GM18861 (cell line): ENCODE measurements around the gene EIF5A.
A peak's percentile ranks its signal among the peaks of the same experiment; 100 is the strongest.

Experiments used
- ATAC-seq: cut with Tn5 transposase; IDR thresholded peaks from one replicate; pipeline ENCODE4 v1.9.1; 2021; ENCODE audit not compliant: unreplicated experiment

Gene EIF5A

GRCh38 chr17:7312432-7313087 lies 5.1 kb downstream of the EIF5A start:
- ATAC-seq = no peak

DNA sequence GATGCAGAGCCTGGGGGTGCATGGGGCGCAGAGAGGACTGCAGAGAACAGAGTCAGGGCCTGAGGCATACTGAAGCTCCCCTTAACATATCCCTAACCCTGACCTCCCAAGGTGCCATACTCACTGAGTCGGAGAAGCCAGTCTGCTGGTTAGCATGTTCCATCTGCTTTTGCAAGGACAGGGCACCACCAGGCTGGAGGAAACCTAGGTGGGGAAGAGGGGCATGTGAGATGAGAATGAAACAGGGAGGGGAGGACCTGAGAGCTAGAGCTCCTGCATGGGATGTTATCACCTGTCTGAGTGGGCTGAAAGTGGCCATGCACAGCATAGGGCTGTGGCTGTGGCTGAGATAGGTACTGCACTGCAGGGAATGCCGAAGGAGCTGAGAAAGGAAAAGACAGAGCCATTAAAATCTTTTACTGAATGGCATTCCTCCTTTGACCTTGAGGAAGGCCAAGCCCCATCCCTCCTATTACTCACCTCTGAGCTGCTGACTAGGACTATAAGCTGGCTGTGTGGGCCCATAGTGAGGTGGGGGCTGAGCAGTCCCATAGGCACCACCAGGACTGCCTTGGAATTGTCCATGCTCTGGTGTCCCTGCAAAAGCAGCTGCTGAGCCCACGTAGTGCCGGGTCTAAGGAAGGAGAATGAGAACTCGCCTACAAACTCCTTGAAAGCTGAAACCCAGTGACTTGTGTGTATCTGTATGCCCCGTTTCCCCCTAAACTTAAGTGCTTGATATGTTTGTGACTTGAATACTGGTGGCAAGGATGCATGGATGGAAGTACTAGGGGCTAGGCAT lies 5.9 kb downstream of the EIF5A start:
- no peak for ATAC-seq

GRCh38 chr17:7313890-7314718 lies 6.7 kb downstream of the EIF5A start:
- no peak for ATAC-seq

- peak; percentile 64 for ATAC-seq
Observed at GRCh38 chr17:7314719-7315569, 7.5 kb downstream of the EIF5A start, which contains the start of gene GPS2. TSS of gene GPS2 (minus strand) at chr17:7315360. CDS start at chr17:7315052, 308 bp downstream.

DNA sequence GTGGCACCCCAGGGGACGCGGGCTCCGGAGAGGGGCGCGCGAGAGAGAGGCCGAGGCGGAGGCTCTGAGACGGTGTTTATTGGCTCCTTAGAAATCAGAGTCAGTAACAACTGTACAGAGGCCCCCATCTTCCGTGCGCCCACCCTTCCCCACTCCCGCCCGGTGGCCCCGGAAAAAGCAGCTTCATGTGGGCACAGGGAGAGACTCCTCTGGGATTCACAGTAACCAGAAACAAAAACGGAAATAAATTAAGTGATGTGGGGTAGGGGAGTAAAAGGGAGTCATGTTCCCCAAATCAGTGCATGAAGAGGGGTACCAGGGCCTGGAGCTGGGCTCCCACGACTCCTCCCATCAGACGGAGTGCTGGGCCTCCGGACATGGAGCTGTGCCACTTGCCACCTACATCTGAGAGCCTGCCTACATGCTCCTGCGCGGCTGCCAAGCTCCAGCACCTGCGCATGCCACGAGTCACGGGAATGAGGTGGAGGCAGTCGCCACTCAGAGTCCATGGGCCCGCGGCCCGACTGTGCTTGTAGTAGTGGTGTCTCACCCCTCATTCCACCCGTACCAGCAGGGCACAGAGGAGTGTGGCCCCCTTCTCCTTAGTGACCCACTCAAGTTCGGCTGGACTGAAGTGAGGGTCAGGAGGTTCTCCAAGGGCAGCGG lies 8.3 kb downstream of the EIF5A start:
- ATAC-seq = no peak

DNA sequence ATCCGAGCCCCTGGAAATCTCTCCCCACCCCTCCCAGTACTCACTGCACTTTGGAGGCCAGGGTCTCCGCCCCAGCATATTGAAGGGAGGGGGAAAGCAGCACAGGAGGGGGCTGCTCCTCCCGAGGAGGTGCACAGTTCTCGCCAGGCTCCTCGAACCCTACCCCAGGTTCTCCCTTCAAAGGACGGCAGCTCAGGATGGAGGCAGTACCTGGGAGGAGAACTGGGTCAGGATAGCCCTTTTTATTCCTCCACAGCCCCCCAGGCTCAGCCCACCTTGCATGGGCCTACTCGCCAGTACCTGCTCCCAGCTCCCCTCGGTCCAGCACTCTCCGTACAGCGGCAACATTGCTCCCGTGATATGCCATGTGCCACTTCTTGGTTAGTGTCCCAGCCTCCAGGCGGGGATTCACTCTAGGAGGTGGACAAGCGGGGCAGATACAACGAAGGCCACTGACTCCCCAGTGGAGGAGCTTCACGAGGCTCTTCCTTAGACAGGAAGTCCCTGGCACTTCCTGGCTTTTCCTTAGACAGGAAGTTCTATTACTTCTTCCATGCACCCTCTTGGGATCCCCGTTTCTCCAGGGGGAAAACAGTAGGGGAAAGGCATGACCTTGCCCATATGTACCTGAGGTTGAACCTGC lies 9.9 kb downstream of the EIF5A start:
- ATAC-seq = no peak

DNA sequence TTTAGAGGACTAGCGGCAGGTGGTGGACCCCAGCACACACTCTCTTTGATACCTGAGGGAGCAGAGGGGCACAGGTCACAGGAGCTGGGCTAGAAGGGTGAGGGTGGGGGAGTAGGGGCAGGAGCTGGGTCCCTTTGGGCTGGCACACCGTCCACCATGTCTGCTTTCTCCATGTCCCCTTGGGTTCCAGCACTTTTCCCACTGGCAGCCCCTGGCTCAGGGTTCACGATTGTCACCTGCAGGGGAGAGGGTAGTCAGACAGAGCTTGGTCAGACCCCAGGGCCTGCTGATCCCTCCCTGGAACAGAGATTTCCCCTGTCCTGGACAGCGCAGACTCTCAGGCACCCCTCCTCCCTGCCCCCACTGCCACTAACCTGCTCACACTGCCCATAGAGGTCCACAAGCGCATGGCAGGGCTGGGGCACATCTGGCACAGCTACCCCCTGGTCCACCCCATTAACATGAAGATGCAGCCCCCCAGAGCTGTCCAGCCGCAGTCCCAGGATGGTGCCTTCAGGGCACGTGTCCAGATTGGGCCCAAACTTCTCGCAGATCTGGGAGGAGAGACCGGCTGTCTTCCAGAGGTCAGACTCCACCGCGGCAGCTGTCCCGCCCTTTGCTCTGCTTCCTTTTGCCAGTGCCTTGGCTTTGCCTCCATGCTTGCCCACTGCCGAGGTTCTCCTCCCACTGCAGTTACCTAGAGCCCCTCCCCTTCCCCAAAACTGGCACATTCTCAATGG lies 10.9 kb downstream of the EIF5A start:
- ATAC-seq = no peak

GRCh38 chr17:7321466-7321865 lies 14.0 kb downstream of the EIF5A start:
- no peak for ATAC-seq

GRCh38 chr17:7322520-7323194 lies 15.2 kb downstream of the EIF5A start:
- no peak for ATAC-seq

- no peak for ATAC-seq
Observed at GRCh38 chr17:7323731-7324437, 16.5 kb downstream of the EIF5A start.

- ATAC-seq = no peak
Observed at GRCh38 chr17:7324438-7324779, 17.0 kb downstream of the EIF5A start.

DNA sequence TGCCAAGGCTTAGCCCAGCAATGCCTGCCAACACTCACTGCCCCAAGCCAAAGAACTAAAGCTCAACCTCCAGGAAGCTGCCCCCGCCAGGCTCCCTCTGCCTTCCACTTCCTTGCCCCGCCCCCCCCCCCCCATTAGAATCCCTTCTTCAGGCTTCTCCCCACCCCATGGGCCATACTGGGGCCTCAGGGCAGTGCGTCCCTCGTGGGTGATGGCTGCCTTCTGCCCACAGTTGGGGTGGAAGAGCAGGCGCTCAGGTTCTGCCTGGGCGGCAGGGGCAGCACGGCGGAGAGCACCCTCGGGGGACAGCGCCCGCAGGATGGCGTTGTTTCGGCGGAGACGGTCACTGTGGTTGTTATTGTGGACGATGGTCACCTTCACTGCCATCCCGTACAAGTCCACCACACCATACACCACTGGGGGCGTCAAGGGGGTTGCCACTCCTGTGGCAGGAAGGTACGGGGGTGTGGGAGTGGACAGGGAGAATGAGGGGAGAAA lies 17.7 kb downstream of the EIF5A start:
- ATAC-seq = no peak

DNA sequence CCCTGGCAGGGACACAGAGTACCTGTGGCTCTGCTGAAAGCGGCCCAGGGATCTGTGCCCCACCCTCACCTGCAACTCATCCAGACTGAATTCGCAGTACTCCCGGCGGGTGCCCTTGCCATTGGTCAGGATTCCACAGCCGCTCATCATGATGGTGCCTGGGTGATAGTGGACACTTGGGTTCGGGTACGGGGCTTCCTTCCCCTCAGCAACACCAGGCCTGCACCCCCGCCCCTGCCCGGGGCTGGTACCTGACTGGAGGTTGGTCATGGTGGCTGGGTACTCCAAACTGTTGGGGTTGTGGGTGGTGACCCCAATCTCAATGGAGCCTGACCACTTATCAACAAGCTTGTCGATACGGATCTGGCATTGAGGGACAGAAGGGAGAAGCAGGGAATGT lies 18.8 kb downstream of the EIF5A start:
- ATAC-seq = no peak

GRCh38 chr17:7327056-7327455 lies 19.6 kb downstream of the EIF5A start:
- no peak for ATAC-seq

DNA sequence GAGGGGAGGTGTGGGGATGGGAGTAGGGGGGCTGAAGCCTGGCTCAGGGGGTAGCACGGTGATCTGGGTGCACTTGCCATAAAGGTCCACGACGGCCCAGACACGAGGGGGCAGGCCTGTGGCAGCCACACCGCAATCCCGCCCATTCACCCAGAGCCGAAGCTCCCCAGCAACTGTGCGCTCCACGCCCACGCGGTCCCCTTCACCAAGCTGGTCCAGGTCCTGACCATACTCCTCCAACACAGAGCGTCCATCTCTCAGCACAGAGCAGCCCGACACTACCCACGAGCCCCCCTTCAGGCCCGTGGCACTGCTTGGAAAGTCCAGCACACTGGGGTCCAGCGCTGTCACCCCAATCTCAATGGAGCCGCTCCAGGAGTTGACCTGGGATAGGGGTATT lies 20.1 kb downstream of the EIF5A start:
- no peak for ATAC-seq

GRCh38 chr17:7328009-7328408 lies 20.6 kb downstream of the EIF5A start:
- ATAC-seq = no peak

GRCh38 chr17:7328840-7329373 lies 21.5 kb downstream of the EIF5A start, which contains the start of gene NEURL4:
TSS of gene NEURL4 (minus strand) at chr17:7329335. CDS start at chr17:7329312, 23 bp downstream.
- ATAC-seq = no peak
